HFFc6 (cell line): ENCODE results near the gene GMFB. TPM values are rescaled to one million over a fixed set of nuclear protein-coding genes. Genes with fewer than 3 reads are reported as not detected.

Source experiments
- DNase-seq: peaks from one replicate; pipeline ENCODE4 v3.0.0-alpha.2; 2018
- H3K27ac Mint-ChIP-seq: 2 replicates; pipeline ENCODE4 v1.8.0; 2020; ENCODE audit warnings: mild to moderate bottlenecking, mixed read lengths
- H3K27me3 Mint-ChIP-seq: 2 replicates; pipeline ENCODE4 v1.8.0; 2021; ENCODE audit warnings: mild to moderate bottlenecking, moderate library complexity, mixed read lengths; ENCODE audit not compliant: insufficient read depth
- H3K36me3 Mint-ChIP-seq: 2 replicates; pipeline ENCODE4 v1.8.0; 2021; ENCODE audit warnings: low read depth, mixed read lengths
- H3K4me1 Mint-ChIP-seq: 2 replicates; pipeline ENCODE4 v1.8.0; 2020; ENCODE audit warnings: low read depth, mixed read lengths
- H3K4me3 Mint-ChIP-seq: 2 replicates; pipeline ENCODE4 v1.8.0; 2020; ENCODE audit warnings: mild to moderate bottlenecking, moderate library complexity, mixed read lengths
- H3K9me3 Mint-ChIP-seq: 2 replicates; pipeline ENCODE4 v1.8.0; 2020; ENCODE audit warnings: mild to moderate bottlenecking, mixed read lengths
- CTCF ChIP-seq: fragments of 200-600 bp; sonication (generic); IDR thresholded peaks from 2 replicates; pipeline ENCODE4 v1.5.0; 2021; ENCODE audit warnings: antibody characterized with exemption, mild to moderate bottlenecking
- long read RNA-seq: library from polyadenylated mRNA; unstranded; transcript quantifications from one replicate; pipeline ENCODE4 v2.0.0, GENCODE V29; 2019
- total RNA-seq, 6 experiments: library from RNA; stranded (reverse); fragmentation: NEBNext Ultra II Directional; extraction: Animal tissue kit (Norgen Biotek cat#: 25700); gene quantifications; 2 replicates in 1 of 6; 3 replicates in 5 of 6; pipeline ENCODE4 v1.2.3, GENCODE V29; 2021

GMFB gene
- total RNA-seq, result 10 to 100 TPM; 70.9 to 98.7 (median 77.1) TPM
- long read RNA-seq, full-length matches to known transcripts, result 22 of 53 reads
- long read RNA-seq, partial matches to known transcripts, result 6 of 53 reads
- long read RNA-seq, other reads (novel, unspliced or antisense), result 25 of 53 reads

GRCh38 chr14:54488646-54489317 is at the start of gene GMFB:
Gene GMFB, minus strand, starts transcription at chr14:54488980. Its CDS starts 53 bp downstream, at chr14:54488927.
- peak; percentile 91 for DNase-seq
- peak; percentile 73 for TF ChIP-seq CTCF
- Mint-ChIP-seq H3K27me3 (peaks cover 2% of the 10 kb centered on the region), H3K9me3 (no peaks in the 10 kb centered on the region), H3K36me3 (peaks cover 31% of the 10 kb centered on the region), H3K27ac (peak within 1 kb of the TSS; percentile 80), H3K4me3 (peak within 1 kb of the TSS; percentile 85), H3K4me1 (peaks cover 57% of the 10 kb centered on the region)

GRCh38 chr14:54538055-54538454 is 49.3 kb upstream of the GMFB start:
- Mint-ChIP-seq H3K4me1 (peaks cover 16% of the 10 kb centered on the region), H3K4me3 (no peak overlapping the region), H3K27me3 (no peaks in the 10 kb centered on the region; the same call in 1 of the 2 replicates), H3K27ac (no peak overlapping the region), H3K9me3 (no peaks in the 10 kb centered on the region), H3K36me3 (0 out of 2 replicates have a peak, but pooled peaks cover 4% of the 10 kb centered on the region)
- TF ChIP-seq CTCF, result no peak
- no peak for DNase-seq

- Mint-ChIP-seq H3K9me3 (no peaks in the 10 kb centered on the region), H3K4me3 (no peak overlapping the region), H3K27me3 (no peaks in the 10 kb centered on the region; the same call in 1 of the 2 replicates), H3K27ac (no peak overlapping the region), H3K36me3 (0 out of 2 replicates have a peak, but pooled peaks cover 4% of the 10 kb centered on the region), H3K4me1 (peaks cover 16% of the 10 kb centered on the region)
- TF ChIP-seq CTCF, result no peak
- DNase-seq, result no peak
These were observed 48.9 kb upstream of the GMFB start for GRCh38 chr14:54537651-54538050.

GRCh38 chr14:54535646-54536045 is 46.9 kb upstream of the GMFB start:
- Mint-ChIP-seq H3K4me3 (no peak overlapping the region), H3K4me1 (peaks cover 16% of the 10 kb centered on the region), H3K27me3 (no peaks in the 10 kb centered on the region; the same call in 1 of the 2 replicates), H3K36me3 (0 out of 2 replicates have a peak, but pooled peaks cover 4% of the 10 kb centered on the region), H3K27ac (no peak overlapping the region), H3K9me3 (no peaks in the 10 kb centered on the region)
- DNase-seq, result no peak
- no peak for TF ChIP-seq CTCF

- Mint-ChIP-seq H3K27ac (no peak overlapping the region), H3K4me3 (no peak overlapping the region)
These were observed 46.3 kb upstream of the GMFB start for GRCh38 chr14:54535126-54535525.

More at GRCh38 chr14:54535126-54535525, 46.3 kb upstream of the GMFB start:
- Mint-ChIP-seq H3K27me3 (no peaks in the 10 kb centered on the region; the same call in 1 of the 2 replicates), H3K4me1 (peaks cover 16% of the 10 kb centered on the region), H3K9me3 (no peaks in the 10 kb centered on the region), H3K36me3 (0 out of 2 replicates have a peak, but pooled peaks cover 4% of the 10 kb centered on the region)
- peak; percentile 29 for DNase-seq
- no peak for TF ChIP-seq CTCF
